ENCODE measurements around the gene VDAC2.

Gene VDAC2

GRCh38 chr10:75272094-75272493 is 61.5 kb downstream of the VDAC2 start:
- Histone ChIP-seq H3K36me3 (ENCODE audit: control insufficient read depth, insufficient read depth, low read length) (no peaks in the 10 kb centered on the region), H3K27ac (ENCODE audit: insufficient read depth, low read length, poor library complexity, severe bottlenecking) (no peak overlapping the region), H3K4me3 (ENCODE audit: insufficient read depth, low read depth, low read length, poor library complexity, severe bottlenecking) (no peak overlapping the region), H3K4me1 (ENCODE audit: control insufficient read depth, insufficient read depth, low read length, poor library complexity, severe bottlenecking) (no peaks in the 10 kb centered on the region), H3K9me3 (ENCODE audit: control insufficient read depth, low read length) (no peaks in the 10 kb centered on the region), H3K27me3 (replicated peaks; ENCODE audit: control insufficient read depth, insufficient read depth, low read length, poor library complexity, severe bottlenecking) (no peaks in the 10 kb centered on the region)
- DNase-seq = no peak

- DNase-seq = no peak
- Histone ChIP-seq H3K4me1 (ENCODE audit: control insufficient read depth, insufficient read depth, low read length, poor library complexity, severe bottlenecking) (no peaks in the 10 kb centered on the region), H3K4me3 (ENCODE audit: insufficient read depth, low read depth, low read length, poor library complexity, severe bottlenecking) (no peak overlapping the region), H3K9me3 (ENCODE audit: control insufficient read depth, low read length) (no peaks in the 10 kb centered on the region), H3K27me3 (replicated peaks; ENCODE audit: control insufficient read depth, insufficient read depth, low read length, poor library complexity, severe bottlenecking) (no peaks in the 10 kb centered on the region), H3K27ac (ENCODE audit: insufficient read depth, low read length, poor library complexity, severe bottlenecking) (no peak overlapping the region), H3K36me3 (ENCODE audit: control insufficient read depth, insufficient read depth, low read length) (no peaks in the 10 kb centered on the region)
Observed at GRCh38 chr10:75272896-75273295, 62.3 kb downstream of the VDAC2 start.

GRCh38 chr10:75276069-75276872 is 65.7 kb downstream of the VDAC2 start:
- no peak for DNase-seq
- Histone ChIP-seq H3K36me3 (ENCODE audit: control insufficient read depth, insufficient read depth, low read length) (no peaks in the 10 kb centered on the region), H3K27ac (ENCODE audit: insufficient read depth, low read length, poor library complexity, severe bottlenecking) (no peak overlapping the region), H3K4me1 (ENCODE audit: control insufficient read depth, insufficient read depth, low read length, poor library complexity, severe bottlenecking) (no peaks in the 10 kb centered on the region), H3K4me3 (ENCODE audit: insufficient read depth, low read depth, low read length, poor library complexity, severe bottlenecking) (no peak overlapping the region), H3K9me3 (ENCODE audit: control insufficient read depth, low read length) (no peaks in the 10 kb centered on the region), H3K27me3 (replicated peaks; ENCODE audit: control insufficient read depth, insufficient read depth, low read length, poor library complexity, severe bottlenecking) (no peaks in the 10 kb centered on the region)

GRCh38 chr10:75280236-75280635 is 69.6 kb downstream of the VDAC2 start:
- no peak overlapping the region for H3K27ac ChIP-seq (ENCODE audit: insufficient read depth, low read length, poor library complexity, severe bottlenecking)
- H3K4me3 ChIP-seq (ENCODE audit: insufficient read depth, low read depth, low read length, poor library complexity, severe bottlenecking) = no peak overlapping the region
- no peaks in the 10 kb centered on the region for H3K36me3 ChIP-seq (ENCODE audit: control insufficient read depth, insufficient read depth, low read length)
- DNase-seq = no peak
- no peaks in the 10 kb centered on the region for H3K4me1 ChIP-seq (ENCODE audit: control insufficient read depth, insufficient read depth, low read length, poor library complexity, severe bottlenecking)
- H3K27me3 ChIP-seq (replicated peaks; ENCODE audit: control insufficient read depth, insufficient read depth, low read length, poor library complexity, severe bottlenecking) = no peaks in the 10 kb centered on the region
- H3K9me3 ChIP-seq (ENCODE audit: control insufficient read depth, low read length) = no peaks in the 10 kb centered on the region
